H1 (cell line): ENCODE data around the gene GJC2.

ENCODE experiments used
- CHD2 ChIP-seq: IDR thresholded peaks from 2 replicates; pipeline ENCODE4 v1.6.1; 2012; ENCODE audit warnings: low read length, improper control_type of control experiment
- CTCF ChIP-seq, 3 experiments: IDR thresholded peaks; 1 replicate in 2 of 3; 2 replicates in 1 of 3; pipeline versions ENCODE4 v1.5.1 to v1.6.1; 2011; ENCODE audit warnings: low read length in 3 of 3, mild to moderate bottlenecking in 3 of 3, inconsistent platforms in 2 of 3, low read depth in 1 of 3, moderate library complexity in 1 of 3; ENCODE audit not compliant: insufficient read depth in 1 of 3; ENCODE audit errors: control extremely low read depth in 1 of 3
- EZH2 ChIP-seq: fragments of 200-600 bp; sonication (generic); IDR thresholded peaks from 2 replicates; pipeline ENCODE4 v1.7.1; 2012; ENCODE audit warnings: low read depth, mild to moderate bottlenecking, moderate library complexity, low read length, inconsistent platforms; ENCODE audit not compliant: severe bottlenecking
- JUND ChIP-seq: IDR thresholded peaks from 2 replicates; pipeline ENCODE4 v1.6.1; 2011; ENCODE audit warnings: mild to moderate bottlenecking, improper control_type of control experiment, low read length
- MAFK ChIP-seq: IDR thresholded peaks from 2 replicates; pipeline ENCODE4 v1.6.1; 2012; ENCODE audit warnings: low read depth, mild to moderate bottlenecking, improper control_type of control experiment, low read length
- POLR2AphosphoS5 ChIP-seq: IDR thresholded peaks from 2 replicates; pipeline ENCODE4 v1.6.1; 2011; ENCODE audit warnings: low read depth, low read length
- RFX5 ChIP-seq: IDR thresholded peaks from 2 replicates; pipeline ENCODE4 v1.6.1; 2011; ENCODE audit warnings: low read depth, low read length, improper control_type of control experiment, borderline replicate concordance
- SIX5 ChIP-seq: IDR thresholded peaks from 2 replicates; pipeline ENCODE4 v1.6.1; 2011; ENCODE audit warnings: mild to moderate bottlenecking, low read depth, low read length
- ZNF274 ChIP-seq: IDR thresholded peaks from 2 replicates; pipeline ENCODE4 v1.7.0; 2012; ENCODE audit warnings: low read length, borderline replicate concordance; ENCODE audit errors: extremely low read depth

DNA sequence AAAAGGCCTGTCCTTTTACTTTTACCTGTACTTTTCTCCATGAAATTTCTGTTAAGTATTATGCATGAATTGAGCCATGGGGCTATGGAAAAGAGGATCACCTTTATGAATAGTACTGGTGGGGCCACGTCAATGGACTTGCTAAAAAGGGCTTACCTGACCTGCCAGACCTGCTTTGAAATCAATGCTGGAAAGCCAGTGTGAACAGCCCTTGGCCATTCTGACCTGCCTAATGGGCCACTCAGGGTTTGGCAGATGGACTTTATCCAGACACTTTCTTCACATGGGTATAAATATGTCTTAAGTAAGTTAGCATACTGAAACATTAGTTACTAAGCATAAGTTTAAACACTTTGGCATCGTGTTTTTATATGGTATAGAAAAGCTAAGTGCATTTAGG, 18.0 kb upstream of the GJC2 start:
- TF ChIP-seq SIX5 = no peak
- TF ChIP-seq CTCF (IDR thresholded peaks at IDR 0.05; ENCODE audit: control extremely low read depth in 1 of 3, insufficient read depth in 1 of 3, low read depth in 1 of 3, low read length in 3 of 3) = no peak
- no peak for TF ChIP-seq MAFK
- TF ChIP-seq POLR2AphosphoS5 = no peak
- no peak for TF ChIP-seq JUND
- TF ChIP-seq RFX5 = no peak
- no peak for TF ChIP-seq CHD2
- no peak for TF ChIP-seq EZH2
- no peak for TF ChIP-seq ZNF274
